ENCODE measurements around the gene SRC. TPM values are rescaled to one million over a fixed set of nuclear protein-coding genes. Genes with fewer than 3 reads are reported as not detected.

The SRC gene
- polyA plus RNA-seq, 1 of the 3 experiments (the other 2 are of a cell fraction), result 23.8 TPM

- Histone ChIP-seq H4K20me1 (ENCODE audit: insufficient read depth) (no peaks in the 10 kb centered on the region), H3K4me2 (no peak overlapping the region), H3K9me2 (no peaks in the 10 kb centered on the region), H3K36me3 (replicated peaks in 1 of 2; ENCODE audit: control insufficient read depth in 1 of 2, insufficient read depth in 2 of 2, low read length in 1 of 2) (peaks cover 8 to 27% of the 10 kb centered on the region in 2 experiments), H3K79me2 (ENCODE audit: insufficient read depth) (no peaks in the 10 kb centered on the region), H3F3A (replicated peaks; ENCODE audit: insufficient read depth) (no peaks in the 10 kb centered on the region), H3K4me1 (ENCODE audit: control insufficient read depth in 1 of 2, insufficient read depth in 2 of 2, low read depth in 1 of 2, low read length in 1 of 2) (peaks cover 0 to 40% of the 10 kb centered on the region in 2 experiments; a peak in 2 of 4 replicates), H3K9me3 (no peaks in the 10 kb centered on the region), H3K4me3 (ENCODE audit: low read depth in 2 of 2, low read length in 1 of 2) (no peak overlapping the region), H3K27me3 (ENCODE audit: insufficient read depth) (no peaks in the 10 kb centered on the region), H3K27ac (ENCODE audit: low read depth in 2 of 2, low read length in 1 of 2) (no peak overlapping the region), H3K9ac (no peak overlapping the region), H2AFZ (ENCODE audit: low read depth) (no peak overlapping the region)
- peak; percentile 28 for DNase-seq
- TF ChIP-seq, protein P1, sequence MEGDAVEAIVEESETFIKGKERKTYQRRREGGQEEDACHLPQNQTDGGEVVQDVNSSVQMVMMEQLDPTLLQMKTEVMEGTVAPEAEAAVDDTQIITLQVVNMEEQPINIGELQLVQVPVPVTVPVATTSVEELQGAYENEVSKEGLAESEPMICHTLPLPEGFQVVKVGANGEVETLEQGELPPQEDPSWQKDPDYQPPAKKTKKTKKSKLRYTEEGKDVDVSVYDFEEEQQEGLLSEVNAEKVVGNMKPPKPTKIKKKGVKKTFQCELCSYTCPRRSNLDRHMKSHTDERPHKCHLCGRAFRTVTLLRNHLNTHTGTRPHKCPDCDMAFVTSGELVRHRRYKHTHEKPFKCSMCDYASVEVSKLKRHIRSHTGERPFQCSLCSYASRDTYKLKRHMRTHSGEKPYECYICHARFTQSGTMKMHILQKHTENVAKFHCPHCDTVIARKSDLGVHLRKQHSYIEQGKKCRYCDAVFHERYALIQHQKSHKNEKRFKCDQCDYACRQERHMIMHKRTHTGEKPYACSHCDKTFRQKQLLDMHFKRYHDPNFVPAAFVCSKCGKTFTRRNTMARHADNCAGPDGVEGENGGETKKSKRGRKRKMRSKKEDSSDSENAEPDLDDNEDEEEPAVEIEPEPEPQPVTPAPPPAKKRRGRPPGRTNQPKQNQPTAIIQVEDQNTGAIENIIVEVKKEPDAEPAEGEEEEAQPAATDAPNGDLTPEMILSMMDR (IDR thresholded peaks at IDR 0.05), result no peak
- TF ChIP-seq, protein P2, sequence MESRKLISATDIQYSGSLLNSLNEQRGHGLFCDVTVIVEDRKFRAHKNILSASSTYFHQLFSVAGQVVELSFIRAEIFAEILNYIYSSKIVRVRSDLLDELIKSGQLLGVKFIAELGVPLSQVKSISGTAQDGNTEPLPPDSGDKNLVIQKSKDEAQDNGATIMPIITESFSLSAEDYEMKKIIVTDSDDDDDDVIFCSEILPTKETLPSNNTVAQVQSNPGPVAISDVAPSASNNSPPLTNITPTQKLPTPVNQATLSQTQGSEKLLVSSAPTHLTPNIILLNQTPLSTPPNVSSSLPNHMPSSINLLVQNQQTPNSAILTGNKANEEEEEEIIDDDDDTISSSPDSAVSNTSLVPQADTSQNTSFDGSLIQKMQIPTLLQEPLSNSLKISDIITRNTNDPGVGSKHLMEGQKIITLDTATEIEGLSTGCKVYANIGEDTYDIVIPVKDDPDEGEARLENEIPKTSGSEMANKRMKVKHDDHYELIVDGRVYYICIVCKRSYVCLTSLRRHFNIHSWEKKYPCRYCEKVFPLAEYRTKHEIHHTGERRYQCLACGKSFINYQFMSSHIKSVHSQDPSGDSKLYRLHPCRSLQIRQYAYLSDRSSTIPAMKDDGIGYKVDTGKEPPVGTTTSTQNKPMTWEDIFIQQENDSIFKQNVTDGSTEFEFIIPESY (IDR thresholded peaks at IDR 0.05; ENCODE audit: borderline replicate concordance, low read depth), result no peak
- TF ChIP-seq USF1 (IDR thresholded peaks at IDR 0.05; ENCODE audit: borderline replicate concordance, low read depth) (no peak), SIN3A (IDR thresholded peaks at IDR 0.05; ENCODE audit: borderline replicate concordance, low read depth, low read length) (no peak), PBX3 (IDR thresholded peaks at IDR 0.05) (no peak)
- ChIA-PET CTCF (interaction anchor here (1.2 to 2.5 kb wide), 4 partner anchors 188 to 198 kb away, joined by 3 to 10 read pairs (median 5); no protein-coding TSS in a partner anchor), POLR2A (interaction anchor here (0.8 kb wide), 1 partner anchor 138 kb away, joined by 3 read pairs; the partner anchor contains the start of gene BLCAP)
- WGBS (ENCODE audit: low lambda C conversion rate), result 100% methylated on average over 6 of the region's 12 CpGs
These were observed 43.4 kb downstream of the SRC start for GRCh38 chr20:37389241-37389747.

DNA sequence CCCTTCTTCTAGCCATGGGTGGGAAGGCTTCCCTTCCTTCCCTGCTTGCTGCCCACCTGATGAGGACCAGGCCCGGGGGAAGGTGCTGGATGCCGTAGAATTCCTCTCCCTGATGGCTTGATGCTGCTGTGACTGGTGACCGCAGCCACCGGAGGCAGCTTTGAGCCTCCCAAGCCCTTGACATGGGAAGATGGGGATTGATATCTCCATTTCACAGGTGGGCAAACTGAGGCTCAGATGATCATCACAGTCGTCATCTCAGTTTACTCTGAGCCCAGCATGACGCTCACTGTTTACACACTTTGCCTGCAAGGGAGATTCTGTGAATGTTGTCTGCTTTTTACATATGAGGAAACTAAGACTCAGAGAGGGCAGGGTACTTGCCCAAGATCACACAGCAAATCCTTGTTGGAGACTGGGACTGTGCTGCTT is 43.9 kb downstream of the SRC start:
- Histone ChIP-seq H3K27ac (ENCODE audit: low read depth in 2 of 2, low read length in 1 of 2) (no peak overlapping the region), H3K27me3 (ENCODE audit: insufficient read depth) (no peaks in the 10 kb centered on the region), H4K20me1 (ENCODE audit: insufficient read depth) (no peaks in the 10 kb centered on the region), H2AFZ (ENCODE audit: low read depth) (no peak overlapping the region), H3K36me3 (replicated peaks in 1 of 2; ENCODE audit: control insufficient read depth in 1 of 2, insufficient read depth in 2 of 2, low read length in 1 of 2) (peaks cover 8 to 25% of the 10 kb centered on the region in 2 experiments), H3K9ac (no peak overlapping the region), H3F3A (replicated peaks; ENCODE audit: insufficient read depth) (no peaks in the 10 kb centered on the region), H3K4me3 (ENCODE audit: low read depth in 2 of 2, low read length in 1 of 2) (no peak overlapping the region), H3K4me2 (no peak overlapping the region), H3K4me1 (ENCODE audit: control insufficient read depth in 1 of 2, insufficient read depth in 2 of 2, low read depth in 1 of 2, low read length in 1 of 2) (peaks cover 0 to 44% of the 10 kb centered on the region in 2 experiments; a peak in 2 of 4 replicates), H3K9me2 (no peaks in the 10 kb centered on the region), H3K79me2 (ENCODE audit: insufficient read depth) (no peaks in the 10 kb centered on the region), H3K9me3 (no peaks in the 10 kb centered on the region)
- peak; percentile 49 for DNase-seq
- POLR2A ChIA-PET, result no interaction called here
- WGBS (ENCODE audit: low lambda C conversion rate), result 88% methylated on average over 6 of the region's 6 CpGs
- TF ChIP-seq, protein P3, sequence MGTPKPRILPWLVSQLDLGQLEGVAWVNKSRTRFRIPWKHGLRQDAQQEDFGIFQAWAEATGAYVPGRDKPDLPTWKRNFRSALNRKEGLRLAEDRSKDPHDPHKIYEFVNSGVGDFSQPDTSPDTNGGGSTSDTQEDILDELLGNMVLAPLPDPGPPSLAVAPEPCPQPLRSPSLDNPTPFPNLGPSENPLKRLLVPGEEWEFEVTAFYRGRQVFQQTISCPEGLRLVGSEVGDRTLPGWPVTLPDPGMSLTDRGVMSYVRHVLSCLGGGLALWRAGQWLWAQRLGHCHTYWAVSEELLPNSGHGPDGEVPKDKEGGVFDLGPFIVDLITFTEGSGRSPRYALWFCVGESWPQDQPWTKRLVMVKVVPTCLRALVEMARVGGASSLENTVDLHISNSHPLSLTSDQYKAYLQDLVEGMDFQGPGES (IDR thresholded peaks at IDR 0.05; ENCODE audit: low read depth, low read length), result no peak
- TF ChIP-seq, protein P1 (IDR thresholded peaks at IDR 0.05), result peak; percentile 12; the same call in 1 of the 2 replicates
- CTCF ChIA-PET, result interaction anchor here (0.8 to 2.5 kb wide), 8 partner anchors 58 to 207 kb away, joined by 3 to 10 read pairs (median 4); no protein-coding TSS in a partner anchor

All from SK-N-SH (cell line).